H4 (cell line): ENCODE results near the gene OPCML. TPM values are rescaled to one million over a fixed set of nuclear protein-coding genes. Genes with fewer than 3 reads are reported as not detected.

Source experiments
- DNase-seq: peaks from one replicate; pipeline ENCODE4 v3.0.0-alpha.2; 2015; ENCODE audit warnings: low spot score
- total RNA-seq: library from RNA; depleted of rRNA; stranded (reverse); fragments of >200 nt; shearing (Covaris generic); gene quantifications from 2 replicates; pipeline ENCODE4 v1.2.3, GENCODE V29; 2014; rRNA removed

Gene OPCML
- total RNA-seq = 0.06 and 0.12 TPM in 2 replicates

DNA sequence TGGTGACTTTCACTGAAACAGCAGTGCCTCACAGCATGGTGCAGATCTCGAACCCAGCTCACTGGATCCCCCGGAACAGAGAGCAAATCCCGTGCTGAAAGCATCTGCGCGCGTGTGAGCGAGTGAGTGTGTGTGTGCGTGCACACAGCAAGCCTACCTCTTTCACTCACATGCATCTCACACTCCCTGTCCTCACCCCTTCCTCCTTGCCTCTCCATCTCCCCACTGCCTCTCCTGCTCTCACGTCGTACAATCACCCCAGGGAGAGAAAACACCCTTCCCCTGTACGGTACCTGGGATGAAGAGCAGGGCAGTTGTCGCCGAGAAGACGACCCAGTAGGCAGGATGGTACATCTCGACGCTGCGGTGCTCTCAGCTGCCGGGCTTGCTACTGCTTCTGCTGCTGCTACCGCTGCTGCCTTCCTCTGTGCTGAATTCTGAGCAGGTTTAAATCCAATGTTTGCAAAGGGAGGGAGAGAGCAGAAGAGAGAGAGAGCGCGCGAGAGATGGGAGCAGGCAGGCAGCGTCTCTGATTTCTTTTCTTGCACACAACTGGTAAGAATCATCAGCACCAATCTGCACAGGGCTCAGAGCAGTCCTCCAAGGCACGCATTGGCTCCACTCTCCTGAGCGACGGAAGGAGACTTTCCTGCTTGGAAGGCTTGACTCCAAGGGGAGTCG lies at the start of gene OPCML:
Gene OPCML (minus strand): TSS at position 531 of the 681 bp plus-strand sequence.
- DNase-seq = no peak

DNA sequence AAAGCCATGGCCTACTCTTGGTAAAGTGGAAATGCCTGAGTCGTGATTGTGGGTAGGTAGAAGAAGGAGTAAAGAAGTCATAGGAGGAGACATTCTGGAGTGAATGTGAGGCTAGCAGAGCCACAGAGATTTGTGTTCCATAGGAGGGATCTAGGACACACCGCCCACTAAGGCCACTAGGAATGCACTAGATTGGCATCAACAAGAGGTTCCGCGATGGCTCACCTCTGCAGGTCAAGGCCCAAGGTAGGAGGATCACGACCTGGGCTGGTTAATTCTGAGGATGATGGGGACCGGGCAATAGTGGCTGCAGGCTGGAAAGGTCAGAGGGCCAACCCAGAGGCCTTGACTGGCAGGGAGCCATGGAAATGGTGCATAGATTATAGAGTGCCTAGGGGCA lies 48.8 kb upstream of the OPCML start:
- no peak for DNase-seq

DNA sequence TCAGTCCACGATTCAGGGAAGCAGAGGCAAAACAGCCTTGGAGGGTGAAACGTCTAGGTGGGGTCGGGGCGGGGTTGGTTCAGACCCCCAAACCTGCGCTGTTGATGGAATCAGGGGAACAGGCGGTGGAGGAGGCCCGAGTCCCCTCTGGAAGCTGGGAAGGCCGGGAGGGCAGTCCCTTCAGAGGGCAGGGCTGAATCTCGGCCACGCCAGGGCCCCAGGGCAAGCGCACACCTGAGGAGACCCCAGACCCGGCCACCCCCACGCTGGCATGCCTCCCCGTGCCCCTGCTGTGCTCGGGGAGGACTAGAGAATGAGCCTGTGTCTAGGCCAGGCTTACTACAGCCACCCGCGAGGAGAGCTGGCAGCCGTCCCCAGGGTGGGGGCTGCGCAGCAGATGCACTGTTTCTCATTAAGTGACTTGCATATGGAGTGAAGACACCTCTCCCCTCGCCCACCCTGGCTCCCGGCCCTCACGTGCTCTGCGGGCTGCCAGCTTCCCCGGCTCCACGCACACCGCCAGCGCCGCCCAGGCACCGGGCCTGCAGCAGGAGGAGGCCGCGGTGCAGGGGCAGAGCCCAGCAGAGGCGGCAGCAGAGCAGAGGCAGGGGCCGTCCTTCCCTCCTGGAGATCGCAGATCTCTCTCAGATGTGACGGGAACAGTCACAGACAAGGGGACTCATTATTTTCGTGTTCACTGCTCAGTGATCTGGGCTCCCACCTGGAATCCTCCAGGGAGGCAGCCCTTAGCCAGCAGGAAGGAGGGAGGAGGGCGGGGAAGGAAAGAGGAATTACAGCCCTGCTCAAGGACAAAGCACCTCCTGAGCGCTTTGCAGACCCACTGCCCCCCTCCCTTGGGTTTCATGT lies 47.1 kb upstream of the OPCML start:
- DNase-seq = no peak

DNA sequence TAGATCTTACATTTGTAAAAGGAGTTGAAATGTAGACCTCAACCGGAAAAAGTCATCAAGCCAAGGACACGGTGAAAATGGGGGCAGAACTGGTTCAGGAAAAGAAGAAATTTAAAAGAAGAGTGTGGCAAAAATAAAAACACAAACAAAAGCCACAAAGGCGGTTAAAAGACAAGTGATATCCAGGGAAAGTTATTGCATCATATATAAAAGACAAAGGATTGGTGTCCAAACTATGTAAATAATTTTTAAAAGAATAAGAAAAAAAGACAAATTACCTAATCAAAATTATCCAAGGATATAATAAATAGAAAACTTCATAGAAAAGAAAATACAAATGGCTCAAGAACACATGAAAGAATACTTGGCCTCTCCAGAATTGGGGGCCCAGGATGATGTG lies 45.1 kb upstream of the OPCML start:
- DNase-seq = no peak

DNA sequence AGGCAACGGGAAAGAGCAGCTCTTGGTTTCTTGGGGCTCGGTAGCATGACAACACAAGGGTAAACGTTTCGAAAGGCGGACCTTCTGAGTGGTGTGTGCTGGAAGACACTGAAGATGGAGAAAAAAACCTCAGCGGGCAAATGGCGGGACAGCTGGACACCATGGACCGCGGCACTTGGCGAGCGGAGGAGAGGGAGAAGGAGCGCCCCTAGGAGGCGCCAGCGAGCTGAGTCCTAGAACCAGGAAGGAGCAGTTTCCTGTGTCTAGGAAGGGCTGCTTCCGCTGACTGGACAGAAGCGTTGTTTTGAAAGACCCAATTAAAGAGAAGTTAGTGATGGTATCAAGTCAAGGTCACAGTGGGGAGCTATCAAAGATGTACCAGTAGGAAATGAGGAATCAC lies 44.0 kb upstream of the OPCML start:
- no peak for DNase-seq

DNA sequence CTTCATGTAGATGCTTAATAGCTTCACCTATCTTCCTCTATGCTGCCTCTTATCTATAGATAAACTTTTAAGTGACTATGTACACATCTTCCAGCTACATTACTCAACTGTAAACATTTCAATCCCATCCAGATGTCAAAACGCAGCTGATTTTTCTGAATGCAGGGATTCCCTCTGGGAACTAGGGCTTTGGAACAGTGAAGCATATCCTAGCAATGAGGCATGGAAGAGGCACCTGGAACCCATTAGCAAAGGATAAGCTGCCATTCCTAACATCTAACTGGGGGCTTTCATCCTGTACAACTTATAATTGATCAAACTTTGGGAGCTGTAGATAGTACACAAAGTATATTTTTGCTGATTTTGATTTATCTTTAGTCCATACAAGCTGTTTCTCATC lies 40.8 kb upstream of the OPCML start:
- DNase-seq = no peak

DNA sequence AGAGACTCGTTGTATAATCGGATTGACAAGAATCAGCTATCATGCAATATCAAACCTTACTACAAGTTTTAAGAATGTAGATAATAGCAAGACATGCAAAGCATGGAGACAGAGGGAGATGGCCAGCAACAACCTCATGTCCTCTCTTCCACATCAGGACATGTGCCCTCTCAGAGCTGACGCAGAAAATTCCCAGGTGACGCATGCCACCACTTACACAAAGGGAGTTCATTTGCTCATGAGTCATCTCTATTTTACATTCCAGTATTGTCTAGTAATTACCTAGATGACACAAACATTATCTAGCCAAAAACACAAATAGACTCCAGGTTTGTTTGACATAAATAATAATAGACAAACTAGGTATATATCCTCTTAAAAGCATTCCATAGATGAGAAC lies 38.1 kb upstream of the OPCML start:
- peak; percentile 23 for DNase-seq

DNA sequence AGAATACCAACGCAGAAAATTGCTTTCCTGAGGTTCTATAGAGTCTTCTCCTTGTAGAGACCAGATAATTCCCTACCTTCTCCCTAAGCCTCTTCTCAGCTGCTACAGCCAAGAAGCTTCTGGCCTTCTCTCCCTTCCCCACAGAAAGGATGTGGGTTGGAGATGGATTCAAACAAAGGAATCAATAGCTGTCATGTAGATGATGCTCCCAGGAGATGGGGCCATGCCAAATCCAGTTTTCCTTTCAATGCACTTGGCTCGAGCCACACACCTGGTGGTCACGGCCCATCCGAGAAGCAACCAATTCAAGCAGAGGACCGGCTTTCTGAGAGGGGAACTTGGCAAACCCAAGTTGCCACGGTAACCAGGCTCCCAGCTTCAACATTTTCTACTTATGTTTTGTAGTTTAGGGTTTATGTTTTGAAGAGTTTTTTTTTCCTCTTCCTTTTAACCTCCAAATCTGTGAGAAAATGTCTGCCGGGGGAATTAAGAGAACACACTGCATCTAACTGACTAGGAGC lies 31.3 kb upstream of the OPCML start:
- DNase-seq = no peak

DNA sequence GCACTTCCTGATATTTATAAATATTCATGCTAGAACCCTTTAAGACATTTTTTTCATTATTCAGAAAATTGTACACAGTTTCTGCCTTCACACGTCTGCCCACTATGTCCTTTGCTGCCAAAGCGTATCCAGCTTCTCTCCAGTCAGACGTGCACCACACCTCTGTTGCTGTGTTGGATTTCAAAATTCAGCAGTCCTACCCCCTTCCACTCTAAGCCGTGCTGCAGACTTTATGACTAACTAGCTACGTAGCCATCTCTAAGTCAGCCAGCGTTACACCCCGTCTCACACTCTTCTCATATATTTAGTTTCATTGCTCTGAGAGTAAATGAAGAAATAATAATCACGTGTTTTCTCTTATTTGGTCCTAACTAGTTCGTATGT lies 28.2 kb upstream of the OPCML start:
- no peak for DNase-seq

DNA sequence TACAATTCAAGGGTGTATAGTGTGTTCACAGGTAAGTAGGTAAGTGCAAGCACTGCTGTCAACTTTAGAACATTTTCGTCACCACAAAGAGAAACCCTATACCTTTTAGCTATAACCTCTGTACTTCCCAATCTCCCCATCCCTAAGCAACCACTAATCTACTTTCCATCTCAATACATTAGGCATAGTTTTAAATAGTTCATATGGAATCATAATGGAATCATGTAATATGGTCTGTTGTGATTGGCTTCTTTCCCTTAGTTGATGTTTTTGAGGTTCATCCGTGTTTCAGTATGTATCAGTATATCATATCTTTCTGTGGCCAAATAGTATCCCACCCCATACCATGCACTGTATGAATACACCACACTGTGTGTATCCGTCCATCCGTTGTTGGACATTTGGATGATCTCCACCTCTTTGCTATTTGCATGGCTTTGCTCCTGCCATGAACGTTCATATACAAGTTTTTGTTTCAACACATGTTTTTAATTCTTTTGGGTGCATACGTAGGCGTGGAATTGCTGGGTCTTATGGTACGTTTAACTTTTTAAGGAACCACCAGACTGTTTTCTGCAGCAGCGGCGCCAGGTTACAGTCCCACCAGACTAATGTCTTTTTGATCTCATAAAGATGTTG lies 27.7 kb upstream of the OPCML start:
- DNase-seq = no peak

DNA sequence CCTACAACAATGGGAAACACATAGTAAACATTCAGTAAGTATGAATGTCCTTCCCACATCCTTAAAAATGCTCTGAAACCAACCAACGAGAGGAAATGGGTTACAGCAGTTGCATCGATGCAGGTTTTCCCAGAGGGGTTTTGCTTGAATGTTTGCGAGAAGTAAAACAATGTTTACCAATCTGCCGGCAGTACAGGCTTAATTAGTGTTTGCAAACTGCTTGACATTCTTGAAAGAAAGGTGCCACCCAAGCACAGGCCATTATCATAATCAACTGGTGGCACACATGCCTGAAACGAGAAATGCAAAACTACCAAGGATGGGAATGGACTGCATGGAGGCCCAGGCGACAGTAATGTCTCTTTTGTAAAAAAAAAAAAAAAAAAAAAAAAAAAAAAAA lies 27.1 kb upstream of the OPCML start:
- no peak for DNase-seq

DNA sequence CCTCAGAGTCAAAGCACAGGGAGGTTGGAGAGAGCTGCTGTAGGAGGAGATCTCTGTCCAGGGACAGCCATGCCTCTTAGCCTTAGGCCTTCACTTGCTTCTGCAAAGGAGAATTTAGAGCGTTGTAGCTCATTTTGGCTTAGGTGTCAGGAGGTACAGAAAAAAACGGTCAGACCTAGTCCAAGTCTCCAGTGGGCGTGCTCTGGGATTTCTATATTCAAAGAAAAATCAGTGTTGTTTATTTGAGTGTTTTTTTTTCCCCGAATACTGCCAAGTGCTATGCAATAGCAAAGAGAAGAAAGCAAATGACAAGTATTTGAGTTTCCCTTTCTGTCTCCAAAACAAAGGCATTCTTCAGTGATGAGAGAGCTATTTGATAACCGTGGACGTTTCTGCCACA lies 22.7 kb upstream of the OPCML start:
- DNase-seq = no peak

DNA sequence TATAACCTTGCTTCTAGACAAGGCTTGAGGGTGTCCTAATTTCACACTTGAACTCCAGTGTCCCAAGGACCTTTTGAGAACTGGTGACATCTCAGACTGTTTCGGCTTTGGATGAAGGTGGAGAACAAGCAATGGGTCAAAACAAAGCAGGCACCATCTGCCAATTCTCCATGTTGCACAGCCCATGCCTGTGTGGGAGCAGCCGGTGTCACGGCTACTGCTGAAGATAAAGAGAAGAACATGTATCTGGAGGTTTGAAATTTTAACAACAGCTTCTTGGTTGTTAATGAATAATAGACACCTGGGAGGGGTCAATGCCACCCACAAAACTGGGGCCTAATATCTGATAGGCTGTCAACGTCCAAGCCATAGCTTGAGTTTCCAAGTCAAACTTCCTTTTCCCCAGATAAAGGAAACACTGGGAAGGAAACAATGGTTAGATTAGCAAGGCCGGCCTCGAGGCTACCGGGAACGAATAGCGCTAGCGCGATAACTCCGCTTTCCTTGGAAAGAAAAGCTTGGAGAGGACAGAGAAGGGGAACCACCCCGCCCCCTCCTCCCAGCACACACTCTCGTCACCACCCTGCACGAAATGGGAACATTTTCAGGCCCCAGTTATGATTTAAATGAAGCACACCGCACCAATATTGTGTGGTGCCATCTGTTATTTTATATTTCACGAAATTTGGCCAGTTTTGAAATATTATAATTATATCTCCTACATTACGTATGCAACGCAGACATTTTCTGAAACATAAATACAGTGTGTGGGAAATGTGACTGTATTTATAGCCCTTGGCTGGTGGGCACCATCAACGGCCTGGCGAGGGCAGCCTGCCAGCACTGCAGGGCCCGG lies 21.8 kb upstream of the OPCML start:
- DNase-seq = no peak

DNA sequence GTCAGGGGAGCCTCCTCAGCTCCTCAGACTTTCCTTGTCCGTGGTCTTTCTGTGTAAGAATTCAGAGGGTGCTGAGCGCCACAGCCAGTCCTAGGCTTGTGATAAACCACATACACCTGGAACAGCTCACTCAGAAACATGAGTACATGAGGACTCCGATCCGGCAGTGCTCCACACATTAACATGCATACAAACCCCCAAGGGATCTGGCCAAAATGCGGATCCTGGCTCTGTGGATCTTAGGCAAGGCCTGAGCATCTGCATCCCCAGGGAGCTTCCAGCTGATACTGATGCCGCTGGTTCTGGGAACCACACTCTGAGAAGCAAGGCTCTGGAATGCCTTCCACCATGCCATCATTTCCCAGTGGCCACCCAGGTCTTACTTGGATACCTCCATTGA lies 20.6 kb upstream of the OPCML start:
- no peak for DNase-seq

DNA sequence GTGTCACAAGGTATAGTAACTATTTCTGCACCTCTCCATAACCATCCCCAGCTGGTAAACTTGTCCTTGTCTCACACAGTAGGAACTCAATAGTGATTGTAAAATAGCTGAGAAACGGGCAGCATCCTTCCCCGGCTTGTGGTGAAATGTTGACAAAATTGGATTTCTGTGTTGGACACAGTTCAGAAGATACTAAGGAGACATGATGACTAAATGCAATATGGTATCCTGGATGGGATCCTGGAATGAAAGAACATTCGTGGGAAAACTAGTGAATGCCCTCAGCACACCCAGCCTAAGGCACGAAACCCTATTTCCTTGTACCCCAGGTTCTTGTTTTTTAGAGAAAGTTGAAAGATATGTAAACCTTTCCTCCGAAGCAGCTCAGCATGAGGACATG lies 18.8 kb upstream of the OPCML start:
- DNase-seq = no peak

DNA sequence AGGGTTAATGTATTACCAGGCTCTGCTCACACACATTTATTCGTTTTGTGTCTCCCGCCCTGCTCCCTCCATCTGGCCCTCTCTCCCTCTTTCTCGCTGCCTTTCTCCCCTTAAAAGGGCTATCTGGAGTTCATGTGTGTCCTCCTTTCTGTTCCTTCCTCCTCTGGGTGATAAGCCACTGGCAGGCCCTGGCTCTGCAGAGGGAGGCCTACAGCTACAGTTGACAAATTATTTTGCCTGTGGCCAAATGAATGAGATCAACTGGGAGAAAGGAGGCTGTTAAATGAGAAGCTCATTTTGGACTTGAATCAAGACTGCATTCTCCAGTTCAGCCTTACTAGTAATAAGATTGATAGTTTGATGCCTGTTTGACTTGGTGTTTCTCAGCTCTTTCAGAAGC lies 17.5 kb upstream of the OPCML start:
- DNase-seq = no peak

DNA sequence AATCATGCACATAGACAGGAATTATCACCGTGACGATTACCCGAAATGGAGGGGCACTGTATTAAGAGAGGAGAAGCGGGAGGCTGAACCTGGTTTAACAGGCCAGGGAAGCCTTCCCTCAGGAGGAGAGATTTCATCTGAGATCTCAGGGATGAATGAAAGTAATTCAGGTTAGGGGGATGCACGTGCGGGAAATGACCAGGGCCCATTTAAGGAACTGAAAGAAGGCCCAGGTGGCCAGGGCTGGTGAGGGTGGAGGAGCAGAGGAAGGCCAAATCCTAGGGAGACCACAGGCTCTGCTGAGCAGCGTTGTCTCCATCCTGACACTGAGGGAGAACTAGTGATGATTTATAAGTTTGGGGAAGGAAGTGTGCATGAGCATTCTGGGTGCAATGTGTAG lies 16.3 kb upstream of the OPCML start:
- DNase-seq = no peak

DNA sequence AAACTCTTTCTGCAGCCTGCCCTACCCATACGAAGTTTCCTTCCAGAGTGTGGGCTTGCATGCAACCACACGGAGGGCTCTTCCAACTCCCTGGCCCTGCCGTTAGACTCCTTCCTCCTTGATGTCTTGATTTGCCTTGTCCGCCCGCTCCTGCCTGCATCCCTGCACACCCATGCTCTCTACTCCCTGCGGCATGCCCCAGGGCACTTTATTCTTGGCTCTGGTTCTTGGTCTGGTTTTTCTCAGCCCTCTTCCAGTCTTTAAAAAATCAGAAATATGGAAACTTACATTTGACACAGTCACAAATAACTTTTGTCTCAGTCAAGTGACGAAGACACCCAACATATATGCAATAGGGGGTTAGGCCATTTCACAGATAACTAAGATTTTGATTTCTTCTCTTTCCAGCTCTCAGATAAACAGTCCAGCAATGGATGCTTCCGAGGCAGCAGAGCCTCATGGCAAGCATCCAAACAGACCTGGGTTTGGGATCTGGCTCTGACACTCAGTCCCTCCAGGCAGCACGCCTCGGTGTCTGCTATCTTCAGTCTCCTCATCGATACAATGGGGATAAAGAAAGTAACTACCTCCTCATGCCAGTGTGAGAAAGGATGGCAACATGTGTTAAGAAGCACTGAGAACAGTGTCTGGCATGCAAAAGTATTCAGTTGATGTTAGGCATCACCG lies 15.7 kb upstream of the OPCML start:
- no peak for DNase-seq

DNA sequence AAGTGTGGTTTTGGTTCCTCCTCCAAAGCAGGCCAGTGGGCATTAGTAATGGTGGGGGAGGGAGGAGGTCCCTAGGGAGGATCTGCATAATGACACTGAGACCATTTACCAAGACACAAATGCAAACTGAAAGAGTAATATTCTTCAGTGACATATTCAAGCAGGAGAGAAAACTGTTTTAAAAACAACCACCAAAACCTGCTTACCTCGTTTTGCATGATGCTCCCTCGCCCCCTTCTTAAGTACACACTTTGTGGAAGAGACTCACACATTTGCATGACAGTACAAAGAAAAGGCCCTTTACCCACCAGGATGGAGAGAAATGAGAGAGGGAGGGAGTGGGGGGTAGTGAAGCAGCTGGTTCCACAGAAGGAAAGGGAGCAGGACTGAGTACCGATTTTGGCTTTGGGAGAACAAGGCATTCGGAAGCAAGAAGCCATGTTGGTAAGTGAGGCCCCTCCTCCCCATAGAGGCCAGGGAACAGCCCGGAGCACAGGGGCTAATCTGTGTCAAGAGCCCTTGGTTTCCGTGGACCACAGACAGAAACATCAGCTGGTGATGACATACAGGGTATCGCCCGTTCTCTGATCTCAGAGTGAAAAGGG lies 13.0 kb upstream of the OPCML start:
- no peak for DNase-seq

DNA sequence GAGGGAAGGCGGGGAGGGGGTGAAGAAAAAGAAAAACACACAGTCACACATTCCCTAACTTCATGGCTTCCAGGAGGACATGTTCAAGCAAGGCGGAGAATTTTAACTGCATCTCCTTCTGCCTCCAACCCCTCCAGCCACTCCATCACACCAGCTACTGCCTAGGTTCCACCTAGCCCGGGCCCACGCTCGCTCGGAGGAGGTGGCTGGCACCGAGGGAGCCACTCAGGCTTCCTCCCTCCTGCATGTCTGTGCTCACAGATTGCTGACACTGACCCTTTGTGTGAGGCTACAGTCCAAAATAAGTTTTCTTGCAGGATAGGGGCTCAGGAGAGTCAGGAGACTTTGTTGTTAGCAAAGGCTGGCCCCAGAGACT lies 9.4 kb upstream of the OPCML start:
- DNase-seq = no peak
